Osteocyte (in vitro differentiated cells): ENCODE data around the gene CCDC188. TPM values are rescaled to one million over a fixed set of nuclear protein-coding genes. Genes with fewer than 3 reads are reported as not detected.

ENCODE experiments used
- DNase-seq: peaks from one replicate; pipeline ENCODE4 v3.0.0; 2021; ENCODE audit warnings: mixed read lengths; ENCODE audit not compliant: unreplicated experiment; ENCODE audit errors: extremely low spot score
- H3K27ac Mint-ChIP-seq: one replicate; pipeline ENCODE4 v1.8.0; 2021; ENCODE audit warnings: mild to moderate bottlenecking, mixed read lengths; ENCODE audit not compliant: unreplicated experiment
- H3K27me3 Mint-ChIP-seq: one replicate; pipeline ENCODE4 v1.8.0; 2021; ENCODE audit warnings: mixed read lengths; ENCODE audit not compliant: unreplicated experiment
- H3K36me3 Mint-ChIP-seq: one replicate; pipeline ENCODE4 v1.8.0; 2021; ENCODE audit warnings: mixed read lengths; ENCODE audit not compliant: unreplicated experiment
- H3K4me1 Mint-ChIP-seq: one replicate; pipeline ENCODE4 v1.8.0; 2021; ENCODE audit warnings: mixed read lengths; ENCODE audit not compliant: unreplicated experiment
- H3K4me3 Mint-ChIP-seq: one replicate; pipeline ENCODE4 v1.8.0; 2021; ENCODE audit warnings: mild to moderate bottlenecking, moderate library complexity, mixed read lengths; ENCODE audit not compliant: unreplicated experiment
- H3K9me3 Mint-ChIP-seq: one replicate; pipeline ENCODE4 v1.8.0; 2021; ENCODE audit warnings: mixed read lengths; ENCODE audit not compliant: unreplicated experiment
- CTCF ChIP-seq: fragments of 200-600 bp; sonication (generic); IDR thresholded peaks from 2 replicates; pipeline ENCODE4 v1.5.0; 2021; ENCODE audit warnings: antibody characterized with exemption, mild to moderate bottlenecking, moderate library complexity
- total RNA-seq: library from RNA; stranded (reverse); gene quantifications from 2 replicates; pipeline ENCODE4 v1.2.1, GENCODE V29; 2021

The CCDC188 gene
- total RNA-seq, 1 donor from 2014 or later: 0.56 TPM

GRCh38 chr22:20178075-20178914, 27.4 kb upstream of the CCDC188 start:
- H3K27me3 Mint-ChIP-seq: peaks cover 5% of the 10 kb centered on the region
- no peak for DNase-seq
- H3K36me3 Mint-ChIP-seq: no peaks in the 10 kb centered on the region
- no peak overlapping the region for H3K27ac Mint-ChIP-seq
- no peak overlapping the region for H3K4me3 Mint-ChIP-seq
- no peak for TF ChIP-seq CTCF
- no peaks in the 10 kb centered on the region for H3K9me3 Mint-ChIP-seq
- peaks cover 5% of the 10 kb centered on the region for H3K4me1 Mint-ChIP-seq

- Mint-ChIP-seq H3K27ac (no peak overlapping the region), H3K4me3 (no peak overlapping the region), H3K4me1 (peaks cover 5% of the 10 kb centered on the region), H3K9me3 (no peaks in the 10 kb centered on the region), H3K27me3 (peaks cover 5% of the 10 kb centered on the region), H3K36me3 (no peaks in the 10 kb centered on the region)
- no peak for DNase-seq
- TF ChIP-seq CTCF: no peak
These were observed 26.5 kb upstream of the CCDC188 start for GRCh38 chr22:20177217-20177911.

GRCh38 chr22:20176421-20177085, 25.7 kb upstream of the CCDC188 start:
- no peak for TF ChIP-seq CTCF
- Mint-ChIP-seq H3K4me1 (peaks cover 5% of the 10 kb centered on the region), H3K4me3 (no peak overlapping the region), H3K9me3 (no peaks in the 10 kb centered on the region), H3K27ac (no peak overlapping the region), H3K36me3 (no peaks in the 10 kb centered on the region), H3K27me3 (peaks cover 5% of the 10 kb centered on the region)
- DNase-seq: no peak

- DNase-seq: no peak
- Mint-ChIP-seq H3K27me3 (peaks cover 5% of the 10 kb centered on the region), H3K4me3 (no peak overlapping the region), H3K27ac (no peak overlapping the region), H3K4me1 (peaks cover 5% of the 10 kb centered on the region), H3K36me3 (no peaks in the 10 kb centered on the region), H3K9me3 (no peaks in the 10 kb centered on the region)
- no peak for TF ChIP-seq CTCF
These were observed 24.7 kb upstream of the CCDC188 start for GRCh38 chr22:20175597-20175900.
